GM19239 (cell line): ENCODE results near the gene PRPF6.

Experiments
- DNase-seq: peaks from one replicate; pipeline ENCODE4 v3.0.0; 2011; ENCODE audit warnings: low spot score; ENCODE audit not compliant: insufficient read length
- FAIRE-seq: peaks from 2 replicates; lab custom pipeline; 2011; peaks lifted over from hg19 to GRCh38; lab: Jason Lieb, UNC

The PRPF6 gene

GRCh38 chr20:64055893-64056638, 75.1 kb downstream of the PRPF6 start:
- DNase-seq = no peak
- FAIRE-seq = no peak

- DNase-seq (no peak), FAIRE-seq (no peak)
Measured at GRCh38 chr20:64056639-64056888, 75.6 kb downstream of the PRPF6 start.

- DNase-seq (no peak), FAIRE-seq (no peak)
Measured at GRCh38 chr20:64056889-64057627, 76.1 kb downstream of the PRPF6 start.

GRCh38 chr20:64057628-64058498, 76.9 kb downstream of the PRPF6 start:
- DNase-seq (peak; percentile 94), FAIRE-seq (peak; percentile 72)

- DNase-seq (no peak), FAIRE-seq (no peak)
Measured at GRCh38 chr20:64058536-64058935, 77.6 kb downstream of the PRPF6 start.

- no peak for DNase-seq
Measured at GRCh38 chr20:64062276-64062595, 81.3 kb downstream of the PRPF6 start.

GRCh38 chr20:64062596-64063388, 81.9 kb downstream of the PRPF6 start, which contains the start of gene TCEA2:
TSS of gene TCEA2 (plus strand) at chr20:64063198. CDS start at chr20:64063313, 115 bp downstream.
- DNase-seq (peak; percentile 98), FAIRE-seq (peak; percentile 70)

More at GRCh38 chr20:64062276-64062595, 81.3 kb downstream of the PRPF6 start:
- FAIRE-seq = no peak

- no peak for DNase-seq
- FAIRE-seq = no peak
Measured at GRCh38 chr20:64063389-64064144, 82.6 kb downstream of the PRPF6 start.

- DNase-seq (no peak), FAIRE-seq (no peak)
Measured at GRCh38 chr20:64064145-64064698, 83.3 kb downstream of the PRPF6 start.

- no peak for DNase-seq
- FAIRE-seq = no peak
Measured at GRCh38 chr20:64065062-64065973, 84.4 kb downstream of the PRPF6 start.

- DNase-seq = peak; percentile 86
- peak; percentile 87 for FAIRE-seq
Measured at GRCh38 chr20:64065974-64066343, 85.0 kb downstream of the PRPF6 start.

- DNase-seq (no peak), FAIRE-seq (no peak)
Measured at GRCh38 chr20:64067005-64067632, 86.2 kb downstream of the PRPF6 start.

- FAIRE-seq (no peak), DNase-seq (no peak)
Measured at GRCh38 chr20:64067733-64068307, 86.9 kb downstream of the PRPF6 start.

GRCh38 chr20:64068386-64069208, 87.7 kb downstream of the PRPF6 start:
- FAIRE-seq = no peak

GRCh38 chr20:64069209-64069613, 88.3 kb downstream of the PRPF6 start:
- no peak for DNase-seq
- no peak for FAIRE-seq

More at GRCh38 chr20:64068386-64069208, 87.7 kb downstream of the PRPF6 start:
- DNase-seq = no peak

GRCh38 chr20:64069614-64070243, 88.8 kb downstream of the PRPF6 start:
- FAIRE-seq (no peak), DNase-seq (no peak)
